GM18519 (cell line): ENCODE measurements around the gene CASKIN2.
"Not testable (repeated sequence)": the region's sequence is repeated elsewhere in the genome, so short reads cannot be mapped to it uniquely, and the experiment has no call there.

Source experiments
- ATAC-seq: cut with Tn5 transposase; IDR thresholded peaks from one replicate; pipeline ENCODE4 v1.9.1; 2021; ENCODE audit warnings: mild to moderate bottlenecking, moderate library complexity; ENCODE audit not compliant: unreplicated experiment, low FRiP score

Gene CASKIN2

DNA sequence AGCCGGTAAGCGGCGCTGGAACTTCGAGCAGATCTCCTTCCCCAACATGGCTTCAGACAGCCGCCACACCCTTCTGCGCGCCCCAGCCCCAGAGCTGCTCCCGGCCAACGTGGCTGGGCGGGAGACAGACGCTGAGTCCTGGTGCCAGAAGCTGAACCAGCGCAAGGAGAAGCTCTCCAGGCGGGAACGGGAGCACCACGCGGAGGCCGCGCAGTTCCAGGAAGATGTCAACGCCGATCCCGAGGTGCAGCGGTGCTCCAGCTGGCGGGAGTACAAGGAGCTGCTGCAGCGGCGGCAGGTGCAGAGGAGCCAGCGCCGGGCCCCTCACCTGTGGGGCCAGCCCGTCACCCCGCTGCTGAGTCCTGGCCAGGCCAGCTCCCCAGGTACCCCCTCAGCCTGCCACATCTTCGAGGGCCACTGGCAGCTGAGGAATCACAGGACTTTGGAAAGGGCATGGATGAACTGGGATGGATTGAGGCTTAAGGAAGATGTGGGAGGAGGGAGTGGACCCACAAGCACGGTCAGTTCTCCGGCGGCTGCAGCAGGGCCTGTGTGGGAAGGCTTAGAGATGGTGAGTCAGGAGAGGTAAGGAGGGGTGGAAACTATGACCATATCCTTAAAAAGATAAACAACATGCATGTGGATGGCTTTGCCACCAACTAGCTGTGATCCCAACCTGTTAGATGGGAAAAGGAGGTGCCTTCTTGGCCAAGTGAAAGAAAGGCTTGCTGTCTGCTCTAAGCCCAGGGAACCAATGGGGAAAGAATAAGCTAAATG is 6.8 kb upstream of the CASKIN2 start:
- no peak for ATAC-seq

DNA sequence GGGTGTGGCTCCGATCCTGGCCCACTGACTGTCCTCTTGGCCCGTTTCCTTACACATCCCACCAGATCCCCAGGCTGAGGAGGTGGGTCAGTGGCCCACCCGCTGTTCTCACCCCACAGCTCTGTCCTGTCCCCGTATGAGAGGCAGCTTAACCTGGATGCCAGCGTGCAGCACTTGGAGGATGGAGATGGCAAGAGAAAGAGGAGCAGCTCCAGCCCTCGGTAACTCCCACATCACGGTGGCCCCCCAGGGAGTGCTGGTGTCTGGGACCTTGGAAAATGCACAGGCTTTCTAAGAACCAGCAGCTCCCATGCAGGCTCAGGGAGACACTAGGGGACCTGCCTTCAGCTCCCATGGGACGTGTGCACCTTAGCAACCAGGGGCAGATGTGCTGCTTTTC is 6.0 kb upstream of the CASKIN2 start:
- ATAC-seq: no peak

DNA sequence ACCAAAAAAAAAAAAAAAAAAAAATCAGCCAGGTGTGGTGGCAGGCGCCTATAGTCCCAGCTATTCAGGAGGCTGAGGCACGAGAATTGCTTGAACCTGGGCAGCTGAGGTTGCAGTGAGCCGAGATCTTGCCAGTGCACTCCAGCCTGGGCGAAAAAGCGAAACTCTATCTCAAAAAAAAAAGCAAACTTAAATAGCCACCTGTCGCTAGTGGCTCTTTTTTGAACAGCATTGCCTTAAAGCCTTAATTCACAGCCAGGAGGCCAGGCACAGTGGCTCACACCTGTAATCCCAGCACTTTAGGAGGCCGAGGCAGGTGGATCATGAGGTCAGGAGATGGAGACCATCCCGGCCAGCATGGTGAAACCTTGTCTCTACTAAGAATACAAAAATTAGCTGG is 5.1 kb upstream of the CASKIN2 start:
- not testable (repeated sequence) for ATAC-seq

DNA sequence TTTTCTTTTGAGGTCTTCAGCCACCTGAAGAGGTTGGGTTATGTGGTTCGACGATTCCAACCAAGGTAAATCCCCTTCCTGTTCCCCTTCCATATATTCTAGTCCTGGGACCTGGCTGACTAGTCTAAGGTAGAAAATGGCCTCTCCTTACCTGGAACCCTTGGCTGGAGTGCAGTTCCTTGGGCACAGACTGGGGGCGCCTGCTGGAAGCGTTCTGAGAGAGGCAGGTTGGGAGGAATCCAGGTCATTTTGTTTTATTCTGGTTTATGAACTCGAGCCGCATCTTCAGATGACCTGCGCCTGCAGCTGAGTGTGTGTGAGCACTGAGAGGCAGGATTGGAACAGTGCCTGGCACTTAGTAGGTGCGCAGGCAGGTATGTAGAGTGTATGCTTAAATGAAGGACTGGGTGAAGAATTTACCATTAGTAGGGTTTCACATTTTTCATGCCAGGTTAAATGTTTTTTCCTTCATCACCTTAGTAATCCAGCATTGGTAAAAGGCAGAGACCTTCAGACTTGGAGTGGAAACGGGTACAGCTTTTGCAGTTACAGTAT is 3.7 kb upstream of the CASKIN2 start:
- no peak for ATAC-seq

DNA sequence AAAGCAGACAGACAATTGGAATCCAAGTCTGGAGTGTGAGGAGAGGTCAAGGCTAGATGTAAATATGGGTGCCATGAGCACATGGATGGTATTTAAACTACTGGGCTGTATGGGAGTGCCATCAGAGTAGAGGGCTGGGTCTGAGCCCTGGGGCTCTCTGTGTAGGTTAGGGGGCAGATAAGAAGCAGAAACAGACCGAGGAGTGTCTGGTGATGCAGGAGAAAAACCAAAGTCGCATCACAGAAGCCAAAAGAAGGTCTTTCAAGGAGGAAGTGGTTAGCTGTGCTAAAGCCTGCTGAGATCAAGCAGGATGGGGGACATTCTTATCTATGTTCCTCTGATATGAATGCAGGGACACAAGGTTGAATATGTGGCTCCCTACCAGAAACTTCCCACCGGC is 2.9 kb upstream of the CASKIN2 start:
- ATAC-seq: no peak

DNA sequence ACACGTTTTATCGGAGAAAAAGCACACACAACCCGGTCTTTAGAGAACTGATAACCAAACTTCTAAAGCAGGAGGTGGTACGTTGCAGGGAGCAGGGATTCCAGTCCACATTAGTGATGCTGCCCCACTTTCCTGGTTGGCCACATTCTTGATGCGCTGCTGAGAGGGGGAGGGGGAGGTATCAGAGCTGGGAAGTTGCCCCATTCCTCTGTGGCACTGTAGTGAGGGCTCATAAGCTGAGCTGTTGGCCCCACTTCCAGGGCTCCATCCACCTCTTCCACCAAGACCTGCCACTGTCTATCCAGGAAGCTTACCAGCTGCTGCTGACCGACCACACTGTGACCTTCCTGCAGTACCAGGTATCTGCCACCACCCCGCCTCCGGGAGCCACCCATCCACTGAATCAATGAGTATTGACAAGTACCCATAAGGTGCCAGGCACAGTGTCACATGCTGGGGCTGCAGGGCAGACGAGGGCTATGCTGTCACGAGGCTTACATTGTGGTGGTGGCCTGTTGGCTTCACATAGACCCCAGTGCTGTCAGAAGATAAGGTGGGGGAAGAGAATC is 2.0 kb upstream of the CASKIN2 start:
- no peak for ATAC-seq

DNA sequence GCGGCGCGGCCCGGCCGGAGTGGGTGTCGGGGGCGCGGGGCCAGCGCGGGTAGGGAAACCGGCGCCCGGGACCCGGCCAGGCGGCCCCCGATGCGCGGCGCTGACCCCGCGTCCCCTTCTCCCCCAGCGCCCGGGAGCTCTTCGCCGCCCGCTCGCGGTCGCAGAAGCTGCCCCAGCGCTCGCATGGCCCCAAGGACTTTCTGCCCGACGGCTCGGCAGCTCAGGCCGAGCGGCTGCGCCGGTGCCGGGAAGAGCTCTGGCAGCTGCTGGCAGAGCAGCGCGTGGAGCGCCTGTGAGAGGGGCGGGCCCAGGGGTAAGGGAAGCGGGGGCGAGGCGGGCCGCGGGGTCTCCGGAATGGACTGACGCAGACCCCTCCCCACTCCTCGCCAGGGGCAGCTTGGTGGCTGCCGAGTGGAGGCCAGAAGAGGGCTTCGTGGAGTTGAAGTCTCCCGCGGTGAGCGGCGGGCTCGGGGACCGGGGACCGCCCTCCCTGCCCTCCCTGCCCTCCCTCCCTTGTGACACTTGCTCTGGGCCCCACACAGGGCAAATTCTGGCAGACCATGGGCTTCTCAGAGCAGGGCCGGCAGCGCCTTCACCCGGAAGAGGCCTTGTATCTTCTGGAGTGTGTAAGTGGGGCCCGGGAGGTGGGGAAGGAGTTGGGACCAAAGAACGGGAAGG is 1.4 kb upstream of the CASKIN2 start:
- peak; percentile 12 for ATAC-seq

DNA sequence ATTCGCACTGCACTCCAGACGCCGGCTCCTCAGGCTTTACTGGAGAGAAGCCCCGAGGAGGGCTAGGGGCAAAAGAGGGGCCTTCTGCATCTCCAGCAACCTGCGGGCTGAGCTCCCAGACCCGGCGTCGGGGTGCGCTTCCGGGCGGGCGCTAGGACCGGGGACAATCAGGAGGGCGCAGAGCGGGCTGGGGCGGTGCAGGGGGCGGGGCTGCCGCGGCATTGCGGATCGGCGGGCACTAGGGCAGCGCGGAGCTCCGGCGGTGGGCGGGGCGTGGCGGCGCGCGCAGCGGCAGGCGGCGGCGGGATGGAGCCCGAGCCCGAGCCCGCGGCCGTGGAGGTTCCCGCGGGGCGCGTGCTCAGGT is 900 bp upstream of the CASKIN2 start, which contains the start of gene TSEN54:
Gene TSEN54, plus strand, starts transcription at position 274 of the 364 bp plus-strand sequence. Its CDS starts 33 bp downstream, at position 307.
- peak; percentile 36 for ATAC-seq

DNA sequence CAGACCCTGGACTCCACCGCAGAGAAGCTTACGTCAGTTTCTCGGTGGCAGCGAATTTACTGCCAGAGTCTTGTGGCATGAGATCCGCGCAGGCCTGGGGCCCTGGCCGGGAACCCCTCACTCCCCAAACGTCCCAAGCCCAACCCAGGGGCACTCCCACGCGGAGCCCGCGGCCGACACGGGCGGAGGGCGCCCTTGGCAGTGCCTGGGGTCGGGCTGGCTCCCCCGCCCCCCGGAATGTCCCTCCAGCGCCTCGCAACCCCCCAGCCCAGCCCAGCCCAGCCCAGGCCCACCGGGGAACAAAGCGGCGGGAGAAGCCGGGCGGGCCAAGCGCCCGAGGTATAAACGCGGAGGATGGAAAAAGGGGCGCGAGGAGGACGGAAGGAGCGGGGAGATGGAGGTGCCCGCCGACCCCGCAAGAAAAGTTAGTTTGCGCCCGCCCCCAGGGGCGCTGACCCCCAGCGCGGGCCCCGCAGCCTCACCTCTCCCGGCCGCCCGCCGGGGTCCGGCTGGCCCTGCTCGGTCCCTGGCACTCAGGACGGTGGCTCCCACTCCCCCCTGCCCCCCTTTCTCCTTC is 330 bp downstream of the CASKIN2 start:
- ATAC-seq: no peak

DNA sequence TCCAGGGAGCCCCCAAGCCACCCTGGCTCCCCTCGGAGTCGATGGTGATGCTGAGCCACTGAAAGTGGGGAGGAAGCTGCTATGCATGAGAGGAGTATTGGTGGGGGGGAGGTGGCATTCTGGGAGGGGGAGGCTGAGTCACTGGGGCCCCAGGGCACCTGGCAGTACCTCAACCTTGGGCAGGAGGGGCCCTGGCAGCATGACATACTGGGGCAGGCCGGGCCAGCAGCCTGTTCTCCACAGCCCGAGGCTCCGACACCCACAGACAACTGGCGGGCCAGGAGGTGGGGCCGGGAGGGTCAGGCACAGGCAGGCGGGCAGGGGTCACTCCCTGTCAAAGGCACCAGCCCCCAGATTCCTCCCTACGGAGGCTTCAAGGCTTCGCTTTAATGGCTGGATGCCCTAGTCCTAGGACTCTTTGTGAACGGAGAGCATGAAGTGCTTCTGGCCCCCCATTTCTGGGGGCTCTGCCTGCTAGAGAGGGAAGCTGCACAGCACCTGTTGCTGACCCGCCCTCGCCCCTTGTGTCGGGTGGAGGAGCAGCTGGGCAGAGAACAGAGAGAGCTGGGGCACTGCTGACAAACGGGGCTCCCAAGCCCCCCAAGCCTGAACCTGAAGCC is 928 bp downstream of the CASKIN2 start:
- ATAC-seq: no peak

DNA sequence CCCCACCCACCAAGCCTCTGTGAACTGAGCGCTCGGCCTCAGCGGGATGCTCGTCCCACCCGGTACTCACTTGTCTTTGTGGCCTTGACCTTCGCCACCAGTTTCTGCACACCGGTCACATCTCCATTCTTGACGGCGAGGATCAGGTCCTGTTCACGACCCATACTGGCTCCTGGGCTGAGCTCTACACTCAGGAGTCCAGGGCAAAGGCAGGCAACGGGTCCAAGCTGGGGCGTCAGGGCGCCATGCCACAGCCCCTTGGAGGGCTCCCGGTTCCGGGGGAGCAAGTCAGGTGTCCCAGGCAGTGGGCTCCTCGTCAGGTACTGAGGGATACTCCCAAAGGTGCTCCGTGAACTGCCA is 1.7 kb downstream of the CASKIN2 start:
- no peak for ATAC-seq

DNA sequence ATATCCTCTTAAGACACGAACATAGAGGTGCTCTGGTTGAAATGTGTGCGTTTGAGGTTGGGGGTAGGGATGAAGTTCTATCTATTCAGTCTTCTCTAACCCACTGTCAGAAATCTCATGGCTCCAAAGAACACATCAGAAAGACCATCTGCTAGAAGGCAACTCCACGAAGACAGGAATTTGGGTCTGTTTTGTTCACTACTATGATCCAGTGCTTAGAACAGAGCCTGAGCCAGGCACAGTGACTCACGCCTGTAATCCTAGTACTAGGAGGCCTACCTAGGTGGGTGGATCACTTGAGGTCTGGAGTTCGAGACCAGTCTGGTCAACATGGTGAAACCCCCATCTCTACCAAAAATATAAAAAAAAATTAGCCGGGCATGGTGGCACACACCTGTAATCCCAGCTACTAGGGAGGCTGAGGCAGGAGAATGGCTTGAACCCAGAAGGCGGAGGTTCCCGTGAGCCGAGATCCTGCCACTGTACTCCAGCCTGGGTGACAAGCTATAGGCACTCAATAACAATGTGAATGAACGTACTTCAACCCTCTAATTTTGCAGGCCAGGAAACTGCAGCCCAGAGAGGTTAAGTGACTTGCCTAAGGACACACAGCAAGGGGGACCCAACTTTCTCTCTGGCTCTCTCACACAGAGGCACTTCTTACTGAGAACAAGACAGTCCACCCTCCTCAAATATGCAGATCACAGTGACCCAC is 2.3 kb downstream of the CASKIN2 start:
- ATAC-seq: no peak

DNA sequence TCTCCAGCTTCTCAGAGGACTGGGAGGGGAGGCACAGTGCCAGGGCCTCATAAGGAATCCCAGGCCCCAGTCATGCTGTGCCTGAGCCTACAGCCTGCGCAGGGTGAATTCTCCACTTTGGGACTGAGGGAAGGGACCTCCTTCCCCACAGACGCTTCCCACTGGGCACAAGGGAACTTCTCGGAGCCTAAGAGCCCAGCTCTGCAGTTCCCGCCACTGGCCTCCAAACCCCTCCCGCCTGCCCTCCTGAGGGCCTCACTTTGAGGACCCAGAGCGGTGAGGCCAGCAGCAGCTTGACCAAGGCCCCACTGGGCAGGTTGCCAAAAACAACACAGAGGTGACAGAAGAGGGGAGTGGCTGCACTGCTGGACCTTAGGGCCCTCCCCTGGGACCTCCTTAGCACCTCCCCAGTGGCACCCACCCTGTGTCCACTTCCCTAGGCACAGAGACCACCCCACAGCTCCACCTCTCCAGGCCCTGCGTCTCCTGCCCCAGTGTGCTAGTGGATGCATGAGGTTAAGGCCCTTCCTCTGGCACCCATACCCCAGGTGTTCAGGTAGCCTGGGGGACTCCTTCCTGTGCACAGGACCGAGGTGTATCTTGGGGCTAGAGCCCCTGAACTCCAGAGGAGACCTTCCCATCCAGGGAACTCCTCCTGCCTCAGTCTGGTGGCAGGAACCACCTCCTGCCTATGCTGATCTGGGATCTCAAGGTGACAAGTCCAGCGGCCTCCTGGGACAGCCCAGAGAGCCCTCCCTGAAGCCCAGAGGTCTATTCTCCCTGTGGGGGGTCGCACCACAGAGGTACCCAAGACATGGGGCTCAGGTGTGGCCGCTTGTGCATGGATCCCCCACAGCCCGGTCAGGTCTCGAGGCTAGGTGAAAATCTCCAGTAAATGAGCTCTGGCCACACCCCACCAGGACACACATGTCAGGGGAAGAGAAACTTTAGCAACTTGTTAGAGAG is 3.4 kb downstream of the CASKIN2 start:
- no peak for ATAC-seq

DNA sequence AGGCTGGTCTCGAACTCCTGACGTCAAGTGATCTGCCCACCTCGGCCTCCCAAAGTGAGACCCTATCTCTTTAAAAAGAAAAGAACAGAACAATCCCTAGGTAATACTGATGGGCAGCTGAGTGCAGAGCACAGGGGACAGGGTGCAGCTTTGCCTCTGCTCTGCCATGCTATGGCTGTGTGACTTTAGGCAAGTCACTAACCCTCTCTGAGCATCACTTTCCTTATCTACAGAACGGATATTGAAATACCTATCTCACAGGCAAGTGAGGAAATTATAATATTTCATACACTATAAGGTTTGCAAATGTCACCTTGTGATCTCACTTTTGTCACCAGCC is 4.1 kb downstream of the CASKIN2 start:
- no peak for ATAC-seq

DNA sequence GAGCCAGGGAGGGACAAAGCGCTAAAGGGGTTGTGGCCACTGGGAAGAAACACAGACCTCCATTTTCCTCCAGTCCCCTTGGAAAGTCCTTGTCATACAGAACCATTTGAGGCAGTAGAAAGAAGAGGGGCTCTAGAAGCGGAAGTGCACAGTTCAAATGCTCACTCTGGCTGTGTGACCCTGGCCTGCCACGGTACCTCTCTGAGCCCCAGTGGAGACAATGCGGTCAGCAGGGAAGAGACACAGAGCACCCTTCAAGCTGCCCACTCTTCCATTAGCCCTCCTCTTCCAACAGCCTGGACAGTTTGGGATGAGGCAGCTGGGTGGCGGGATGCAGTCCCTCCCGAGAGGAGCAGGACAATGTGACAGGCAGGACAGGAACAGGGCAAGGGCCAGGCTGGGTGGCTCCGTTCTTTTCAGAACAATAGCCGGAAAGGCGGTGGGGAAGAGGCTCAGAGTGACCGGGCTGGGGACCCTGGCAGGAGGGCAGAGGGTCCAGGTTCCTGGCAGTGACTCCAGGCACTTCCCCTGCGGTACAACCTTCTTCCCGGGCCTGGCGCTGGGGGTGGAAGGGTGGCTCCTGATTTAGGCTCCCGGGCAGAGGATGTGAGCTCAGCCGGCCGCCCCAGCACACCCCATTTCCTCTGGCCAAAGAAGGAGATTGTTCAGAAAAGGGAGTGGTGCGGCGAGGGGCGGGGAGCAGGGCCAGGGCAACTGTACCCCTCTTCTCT is 5.6 kb downstream of the CASKIN2 start:
- ATAC-seq: no peak

DNA sequence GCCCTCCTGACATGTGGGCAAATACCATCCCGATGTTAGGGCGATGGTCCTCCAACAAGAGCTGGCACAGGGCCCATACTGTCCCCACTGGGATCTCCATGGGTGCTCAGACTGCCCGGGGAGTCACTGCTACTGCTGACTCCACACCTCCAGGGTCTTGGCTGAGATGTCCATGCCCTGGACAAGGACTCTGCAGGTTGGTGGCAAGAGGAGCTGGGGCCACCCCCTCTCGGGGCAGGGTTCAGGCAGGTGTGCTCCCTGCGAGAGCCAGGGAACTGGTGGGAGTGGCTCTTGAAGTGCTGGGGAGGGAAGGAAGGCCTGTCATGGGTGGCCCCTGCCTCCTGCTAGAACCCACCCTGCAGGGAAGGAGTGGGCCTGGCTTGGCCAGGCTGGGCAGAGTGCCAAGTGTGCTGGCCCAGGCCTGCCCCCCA is 6.4 kb downstream of the CASKIN2 start:
- no peak for ATAC-seq

DNA sequence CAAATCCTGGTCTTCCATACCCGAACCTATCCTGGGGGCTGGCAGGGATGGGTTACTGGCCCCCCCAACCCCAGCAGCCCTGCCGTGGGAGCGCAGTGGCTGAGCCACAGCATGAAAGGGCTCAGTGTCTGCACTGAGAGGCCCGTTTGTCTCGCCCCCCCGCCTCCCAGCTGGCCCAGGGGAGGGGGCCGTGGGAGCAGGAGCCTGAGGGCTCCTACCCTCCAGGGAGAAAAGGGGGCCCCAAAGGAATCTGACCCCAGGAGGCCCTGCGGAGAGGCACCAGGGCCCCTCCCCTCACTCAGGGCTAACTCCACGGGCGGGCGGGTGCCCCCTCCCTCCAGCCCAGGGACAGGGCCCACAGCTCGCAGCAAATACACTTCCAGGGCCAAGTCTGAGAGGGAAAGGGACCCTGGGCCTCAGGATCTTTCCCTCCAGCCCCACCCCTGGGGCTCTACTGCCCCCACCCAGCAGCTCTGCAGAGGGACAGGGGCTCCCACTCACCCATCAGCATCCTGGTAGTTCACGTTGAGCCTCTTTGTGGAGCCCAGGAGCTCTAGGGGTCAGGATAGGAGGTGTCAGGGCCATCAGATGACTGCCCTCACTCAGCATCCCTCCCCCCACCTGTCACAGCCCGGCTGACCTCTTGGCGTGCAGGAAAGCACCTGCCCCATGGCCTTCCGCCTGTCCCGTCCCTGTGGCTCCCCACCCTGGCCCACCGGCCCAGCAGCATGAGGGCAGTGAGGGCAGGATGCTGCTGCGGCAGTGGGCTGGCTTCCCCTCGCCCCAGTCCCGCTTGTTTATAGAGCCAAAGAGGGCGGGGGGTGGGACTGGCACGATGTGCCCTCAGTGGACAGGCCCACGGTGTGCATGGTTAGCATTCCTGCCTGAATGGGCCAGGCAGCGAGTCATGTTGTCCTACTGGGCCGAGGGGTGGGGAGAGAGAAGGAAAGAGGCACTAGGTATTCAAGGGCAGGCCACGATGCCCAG is 7.3 kb downstream of the CASKIN2 start:
- ATAC-seq: no peak
